NCI-H2029 (cell line): Measurements from ENCODE around the gene LMBRD1.
A peak's percentile ranks its signal among the peaks of the same experiment; 100 is the strongest.
"Not testable (repeated sequence)": the region's sequence is repeated elsewhere in the genome, so short reads cannot be mapped to it uniquely, and the experiment has no call there.

Experiments used
- DNase-seq: peaks from one replicate; lab custom pipeline; 2025; lab: John Stamatoyannopoulos, UW

LMBRD1 gene

DNA sequence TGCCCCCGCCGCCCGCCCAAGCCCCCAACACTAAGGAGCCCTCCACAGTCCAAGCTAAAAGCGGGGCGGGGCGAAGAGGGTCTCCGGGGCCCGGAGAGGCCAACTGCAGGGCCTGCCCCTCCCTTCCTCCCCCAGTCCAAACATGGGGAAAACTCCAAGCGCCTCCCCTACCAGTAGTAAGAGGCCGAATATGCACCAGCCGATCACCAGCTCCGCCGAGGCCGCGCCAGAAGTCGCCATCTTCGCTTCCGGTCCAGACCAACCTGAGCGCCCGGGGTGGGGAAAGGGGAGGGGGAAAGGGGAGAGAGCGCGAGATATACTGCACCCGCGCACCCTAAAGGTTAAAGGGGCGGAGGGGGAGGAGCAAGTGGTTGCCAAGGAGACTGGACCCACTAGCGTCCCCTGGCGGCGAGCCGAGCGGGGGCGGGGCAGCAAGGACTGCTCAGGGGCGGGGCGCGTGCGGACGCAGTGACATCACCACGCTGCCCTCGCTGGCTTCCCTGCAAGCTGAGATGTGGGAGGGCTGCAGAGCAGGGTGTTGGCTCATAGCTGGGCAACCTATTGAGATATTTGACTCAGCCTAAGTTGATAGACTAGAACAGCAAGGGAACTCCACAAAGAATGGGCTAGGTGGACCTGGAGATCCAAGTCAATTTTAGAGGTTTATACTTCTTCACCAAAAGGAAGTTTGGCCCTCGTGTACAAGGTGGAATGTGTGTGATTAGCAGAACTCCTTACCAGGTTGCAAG lies at the start of gene LMBRD1:
TSS of gene LMBRD1 (minus strand) at position 369 of the 749 bp plus-strand sequence. CDS start at position 240, 129 bp downstream.
- peak; percentile 93 for DNase-seq

- no peak for DNase-seq
These were observed 49.5 kb upstream of the LMBRD1 start for GRCh38 chr6:69846312-69846711.

- no peak for DNase-seq
These were observed 46.4 kb upstream of the LMBRD1 start for GRCh38 chr6:69843189-69843588.

DNA sequence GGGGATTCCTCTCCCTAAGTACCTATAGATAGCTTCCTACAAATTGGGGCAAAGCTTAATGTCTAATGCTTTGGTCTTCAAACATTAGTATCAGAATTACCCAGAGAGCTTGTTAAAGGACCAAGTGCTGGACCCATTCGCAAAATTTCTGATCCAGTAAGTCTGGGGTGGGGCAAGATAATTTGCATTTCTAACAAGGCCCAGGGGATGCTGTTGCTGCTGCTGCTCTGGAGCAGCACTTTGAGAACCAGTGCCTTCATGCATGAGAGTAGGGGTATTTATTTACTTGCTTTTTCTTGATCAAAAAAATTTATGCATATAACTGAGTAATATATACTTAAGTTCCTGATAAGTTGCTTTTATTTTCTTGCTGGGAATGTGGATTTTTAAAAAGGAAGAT lies 45.1 kb upstream of the LMBRD1 start:
- no peak for DNase-seq

- peak; percentile 29 for DNase-seq
These were observed 38.8 kb upstream of the LMBRD1 start for GRCh38 chr6:69835414-69836179.

DNA sequence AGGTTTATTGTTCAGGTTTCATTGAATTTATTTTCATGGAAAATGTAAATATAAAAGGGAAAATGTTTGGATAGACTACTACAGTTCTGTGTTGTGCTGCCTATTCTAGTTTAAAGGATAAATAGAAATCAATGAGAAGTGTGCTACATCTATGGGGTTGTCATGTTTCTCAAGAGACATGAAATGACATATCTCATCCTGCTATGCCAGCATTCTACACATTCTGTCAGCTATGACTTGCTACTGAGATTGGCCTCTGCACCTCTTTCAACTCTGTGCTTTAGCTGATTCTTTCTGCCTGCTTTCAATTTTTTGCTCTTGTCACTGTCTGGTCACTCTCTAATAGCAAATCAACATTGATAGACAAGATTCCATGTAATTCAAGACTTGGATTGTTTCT lies 35.7 kb upstream of the LMBRD1 start:
- DNase-seq = no peak

DNA sequence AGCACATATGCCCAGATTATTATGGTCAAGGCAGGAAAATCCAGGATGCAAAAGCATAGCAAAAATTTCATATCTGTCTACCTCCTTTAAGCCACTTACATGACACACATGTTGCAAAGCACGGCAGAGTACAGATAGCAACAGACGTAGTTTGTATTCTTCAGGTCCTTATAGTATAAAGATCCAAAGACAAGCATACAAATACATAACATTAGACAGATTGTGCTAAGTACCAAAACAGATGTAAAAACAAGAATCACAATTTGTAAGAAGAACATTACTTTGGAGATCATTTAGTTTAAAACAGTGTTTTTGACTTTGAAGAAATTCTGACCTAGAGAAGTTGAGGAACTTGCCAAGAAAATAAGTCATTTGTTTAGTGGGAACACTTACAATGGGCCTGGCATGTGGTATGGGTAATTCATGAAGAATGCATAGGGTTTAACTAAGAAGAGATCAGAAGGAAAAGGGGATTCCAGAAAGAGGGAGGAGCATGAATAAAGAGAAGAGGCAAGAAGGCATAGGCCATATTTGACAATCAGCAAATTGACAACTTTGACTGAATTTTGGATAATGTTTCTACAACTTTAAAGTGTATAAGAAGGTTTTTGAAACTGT lies 30.6 kb upstream of the LMBRD1 start:
- no peak for DNase-seq

DNA sequence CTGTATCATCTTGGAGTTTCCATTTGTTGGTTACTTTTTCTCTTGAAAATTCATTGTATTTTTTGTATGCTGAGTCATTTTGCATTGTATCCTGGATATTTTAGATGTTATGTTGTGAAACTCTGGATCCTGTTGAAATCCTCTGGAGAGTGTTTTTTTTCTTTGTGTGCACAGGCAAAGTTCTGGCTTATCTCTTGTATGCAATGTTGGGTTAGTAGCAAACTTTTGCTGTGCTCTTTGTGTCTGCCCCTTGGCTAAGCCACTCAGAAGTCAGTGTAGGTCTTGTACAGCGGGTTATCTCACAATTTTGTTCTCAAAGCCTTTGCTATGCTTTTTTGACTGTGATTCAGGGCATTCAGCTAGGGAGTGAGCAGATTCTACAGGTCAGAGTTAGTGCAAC lies 29.1 kb upstream of the LMBRD1 start:
- no peak for DNase-seq

DNA sequence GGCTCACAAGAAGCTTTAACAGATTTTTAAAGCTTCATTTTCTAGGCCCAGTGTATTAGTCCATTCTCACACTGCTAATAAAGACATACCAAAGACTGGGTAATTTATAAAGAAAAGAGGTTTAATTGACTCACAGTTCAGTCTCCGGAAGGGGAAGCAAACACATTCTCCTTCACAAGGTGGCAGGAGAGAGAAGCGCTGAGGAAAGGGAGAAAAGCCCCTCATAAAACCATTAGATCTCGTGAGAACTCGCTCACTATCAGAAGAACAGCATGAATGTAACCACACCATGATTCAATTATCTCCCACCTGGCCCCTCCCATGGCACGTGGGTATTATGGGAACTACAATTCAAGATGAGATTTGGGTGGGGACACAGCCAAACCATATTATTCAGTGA lies 27.5 kb upstream of the LMBRD1 start:
- not testable (repeated sequence) for DNase-seq

GRCh38 chr6:69820438-69820837 lies 23.6 kb upstream of the LMBRD1 start:
- DNase-seq = no peak

DNA sequence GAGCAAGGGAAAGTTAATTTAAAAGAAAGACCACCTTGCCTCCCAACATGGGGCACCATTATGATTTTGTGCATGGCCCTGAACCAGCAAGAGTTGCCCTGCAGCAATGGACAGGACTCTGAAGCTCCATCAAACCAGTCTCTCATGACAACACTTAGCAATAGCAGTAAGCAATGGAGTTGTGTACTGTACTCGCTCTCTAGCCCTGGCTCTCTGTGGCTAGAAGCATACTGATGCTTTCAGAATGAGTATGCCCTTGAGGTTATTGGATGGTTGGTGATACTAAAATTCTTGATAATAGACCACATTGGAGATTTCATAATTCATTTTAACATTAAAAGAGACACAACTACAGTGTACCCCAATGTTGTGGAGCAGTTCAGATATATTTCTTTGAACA lies 23.2 kb upstream of the LMBRD1 start:
- DNase-seq = no peak

GRCh38 chr6:69819138-69819537 lies 22.3 kb upstream of the LMBRD1 start:
- no peak for DNase-seq

GRCh38 chr6:69818223-69818930 lies 21.6 kb upstream of the LMBRD1 start:
- no peak for DNase-seq

DNA sequence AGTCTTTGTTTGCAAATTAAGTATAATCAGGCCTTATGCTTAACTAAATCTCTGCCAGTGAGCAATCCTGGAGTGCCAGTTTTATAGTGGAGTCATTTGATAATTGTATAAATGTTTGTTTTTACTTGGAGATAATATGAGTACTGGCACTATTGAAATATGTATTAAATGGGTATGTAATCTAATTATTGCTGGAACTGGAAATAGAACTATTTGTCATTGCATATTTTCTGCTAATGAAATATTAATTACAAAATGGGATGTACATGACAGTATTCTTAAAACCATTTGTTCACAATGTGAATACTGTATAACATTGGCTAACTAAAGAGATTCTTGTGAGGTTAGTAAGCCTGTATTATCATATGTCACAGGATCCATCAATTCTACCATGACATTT lies 20.5 kb upstream of the LMBRD1 start:
- no peak for DNase-seq

DNA sequence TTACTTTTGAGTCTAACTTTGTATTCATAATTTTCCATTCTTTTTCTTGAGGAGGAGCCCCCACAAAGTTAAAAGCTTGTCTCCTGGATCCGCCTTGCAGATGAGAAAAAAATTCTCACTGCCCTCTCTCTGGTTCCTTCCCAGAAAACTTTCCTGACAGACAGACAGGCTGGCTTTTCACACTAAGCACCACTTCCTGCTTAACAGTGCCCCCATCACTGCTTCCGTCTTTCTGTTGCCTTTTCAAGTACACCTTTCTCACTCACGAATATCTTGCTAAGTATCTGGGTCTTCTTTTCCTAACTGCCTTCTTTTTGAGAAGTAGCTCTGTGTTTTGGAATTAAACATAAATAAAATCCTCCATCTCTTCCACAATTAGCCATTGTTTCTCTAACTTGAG lies 19.8 kb upstream of the LMBRD1 start:
- no peak for DNase-seq

GRCh38 chr6:69816026-69816425 lies 19.2 kb upstream of the LMBRD1 start:
- DNase-seq = no peak

GRCh38 chr6:69813508-69813907 lies 16.7 kb upstream of the LMBRD1 start:
- no peak for DNase-seq

DNA sequence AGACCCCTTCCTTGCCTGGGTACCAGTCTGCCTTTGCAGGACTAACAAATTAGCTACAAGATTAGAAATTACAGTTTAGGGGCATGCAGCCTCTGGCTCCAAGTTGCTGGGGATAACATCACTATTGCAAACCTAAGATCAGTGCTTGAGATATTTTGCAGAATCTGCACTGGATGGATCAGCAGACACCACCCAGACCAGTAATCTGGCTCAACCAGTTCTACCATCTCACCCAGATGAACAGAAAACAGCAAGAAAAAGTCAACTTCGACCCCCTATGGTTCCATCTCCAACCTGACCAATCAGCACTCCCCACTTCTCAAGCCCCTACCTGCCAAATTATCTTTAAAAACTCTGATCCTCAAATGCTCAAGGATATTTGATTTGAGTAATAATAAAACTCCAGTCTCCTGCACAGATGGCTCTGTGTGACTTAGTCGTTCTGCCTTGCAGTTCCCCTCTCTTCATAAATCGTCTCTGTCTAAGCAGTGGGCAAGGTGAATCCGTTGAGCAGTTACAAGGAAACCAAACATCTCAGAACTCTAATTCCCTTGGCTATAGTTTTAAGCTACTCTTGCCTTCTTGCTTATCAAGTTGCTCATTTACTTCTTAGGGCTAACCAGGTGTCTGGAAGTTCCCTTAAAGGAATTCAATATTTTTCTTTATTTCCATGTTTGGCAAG lies 16.1 kb upstream of the LMBRD1 start:
- no peak for DNase-seq

DNA sequence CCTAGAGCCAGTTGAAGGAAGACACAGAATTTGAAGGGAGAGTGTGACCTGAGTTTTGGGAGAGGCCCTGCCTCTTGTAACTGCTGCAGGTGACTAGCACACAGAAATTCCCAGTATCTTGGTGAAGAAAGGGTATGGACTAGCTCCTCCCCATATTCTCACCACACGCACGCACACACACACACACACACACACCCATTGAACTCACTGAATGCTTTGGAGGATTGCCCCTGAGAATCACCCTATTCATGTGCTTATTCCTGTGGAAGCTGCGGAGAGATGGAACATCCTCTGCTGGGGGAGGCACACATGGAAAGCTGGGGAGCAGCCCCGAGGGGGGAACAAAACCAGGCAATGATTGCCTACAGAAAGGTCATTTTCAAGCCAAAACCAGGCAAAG lies 6.2 kb upstream of the LMBRD1 start:
- DNase-seq = no peak

- no peak for DNase-seq
These were observed 4.9 kb upstream of the LMBRD1 start for GRCh38 chr6:69801711-69802110.

DNA sequence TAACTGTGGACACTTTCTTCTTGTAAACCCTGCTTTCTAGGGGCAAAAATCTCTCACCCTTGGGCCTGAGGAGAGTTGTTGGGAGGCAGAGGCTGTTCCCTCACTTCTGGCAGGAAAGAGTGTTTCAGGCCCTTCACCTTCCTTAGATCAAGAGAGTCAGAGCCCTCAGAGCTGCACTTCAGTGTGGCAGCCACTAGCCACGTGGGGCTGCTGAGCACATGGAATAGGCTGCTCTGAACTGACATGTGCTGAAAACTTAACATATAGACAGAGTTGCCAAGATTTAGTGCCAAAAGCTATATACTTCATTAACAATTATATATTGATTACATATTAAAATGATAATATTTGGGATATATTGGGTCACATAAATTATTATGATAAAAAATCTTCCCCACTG lies 4.4 kb upstream of the LMBRD1 start:
- no peak for DNase-seq

- not testable (repeated sequence) for DNase-seq
These were observed 2.0 kb upstream of the LMBRD1 start for GRCh38 chr6:69798796-69799195.
